Activated CD8-positive, alpha-beta memory T cell treated with anti-CD3 and anti-CD28 coated beads, Interleukin-2, amount 50 U/mL, for 1 hour (primary cell): ENCODE data around the gene ELP1.
A peak's percentile ranks its signal among the peaks of the same experiment; 100 is the strongest.
"Not testable (repeated sequence)": the region's sequence is repeated elsewhere in the genome, so short reads cannot be mapped to it uniquely, and the experiment has no call there.

ENCODE experiments used
- DNase-seq: peaks from one replicate; pipeline ENCODE4 v3.0.0-alpha.2; 2020; ENCODE audit errors: extremely low read depth

ELP1 gene, protein sequence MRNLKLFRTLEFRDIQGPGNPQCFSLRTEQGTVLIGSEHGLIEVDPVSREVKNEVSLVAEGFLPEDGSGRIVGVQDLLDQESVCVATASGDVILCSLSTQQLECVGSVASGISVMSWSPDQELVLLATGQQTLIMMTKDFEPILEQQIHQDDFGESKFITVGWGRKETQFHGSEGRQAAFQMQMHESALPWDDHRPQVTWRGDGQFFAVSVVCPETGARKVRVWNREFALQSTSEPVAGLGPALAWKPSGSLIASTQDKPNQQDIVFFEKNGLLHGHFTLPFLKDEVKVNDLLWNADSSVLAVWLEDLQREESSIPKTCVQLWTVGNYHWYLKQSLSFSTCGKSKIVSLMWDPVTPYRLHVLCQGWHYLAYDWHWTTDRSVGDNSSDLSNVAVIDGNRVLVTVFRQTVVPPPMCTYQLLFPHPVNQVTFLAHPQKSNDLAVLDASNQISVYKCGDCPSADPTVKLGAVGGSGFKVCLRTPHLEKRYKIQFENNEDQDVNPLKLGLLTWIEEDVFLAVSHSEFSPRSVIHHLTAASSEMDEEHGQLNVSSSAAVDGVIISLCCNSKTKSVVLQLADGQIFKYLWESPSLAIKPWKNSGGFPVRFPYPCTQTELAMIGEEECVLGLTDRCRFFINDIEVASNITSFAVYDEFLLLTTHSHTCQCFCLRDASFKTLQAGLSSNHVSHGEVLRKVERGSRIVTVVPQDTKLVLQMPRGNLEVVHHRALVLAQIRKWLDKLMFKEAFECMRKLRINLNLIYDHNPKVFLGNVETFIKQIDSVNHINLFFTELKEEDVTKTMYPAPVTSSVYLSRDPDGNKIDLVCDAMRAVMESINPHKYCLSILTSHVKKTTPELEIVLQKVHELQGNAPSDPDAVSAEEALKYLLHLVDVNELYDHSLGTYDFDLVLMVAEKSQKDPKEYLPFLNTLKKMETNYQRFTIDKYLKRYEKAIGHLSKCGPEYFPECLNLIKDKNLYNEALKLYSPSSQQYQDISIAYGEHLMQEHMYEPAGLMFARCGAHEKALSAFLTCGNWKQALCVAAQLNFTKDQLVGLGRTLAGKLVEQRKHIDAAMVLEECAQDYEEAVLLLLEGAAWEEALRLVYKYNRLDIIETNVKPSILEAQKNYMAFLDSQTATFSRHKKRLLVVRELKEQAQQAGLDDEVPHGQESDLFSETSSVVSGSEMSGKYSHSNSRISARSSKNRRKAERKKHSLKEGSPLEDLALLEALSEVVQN (N-terminal part only)

GRCh38 chr9:108933718-108934322, at the start of gene ELP1:
TSS of gene ELP1 (minus strand) at chr9:108934124. CDS start at chr9:108931146, 2,978 bp downstream.
- peak; percentile 88 for DNase-seq

DNA sequence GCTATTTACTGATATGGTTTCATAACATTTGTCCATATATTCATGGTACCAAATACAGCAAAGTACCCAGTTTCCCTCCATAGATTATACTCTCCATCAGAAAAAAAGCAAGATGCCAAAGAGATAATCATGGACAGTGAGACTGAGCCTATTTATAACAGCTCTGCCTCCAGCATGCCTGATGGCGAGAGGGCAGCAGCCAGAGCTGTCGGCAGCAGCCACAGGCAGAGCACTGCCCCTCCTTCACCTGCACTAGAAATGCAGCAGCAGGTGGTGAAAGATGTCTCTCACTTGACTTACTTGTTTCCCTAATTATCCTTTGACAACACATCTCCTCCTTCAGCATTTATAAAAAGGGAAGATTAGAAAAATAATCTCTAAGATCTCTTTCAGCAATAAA, 47.0 kb upstream of the ELP1 start:
- no peak for DNase-seq

GRCh38 chr9:108978205-108978604, 44.3 kb upstream of the ELP1 start:
- no peak for DNase-seq

- DNase-seq, result no peak
Measured at GRCh38 chr9:108973895-108974294, 40.0 kb upstream of the ELP1 start.

GRCh38 chr9:108972626-108973209, 38.8 kb upstream of the ELP1 start:
- DNase-seq, result no peak

DNA sequence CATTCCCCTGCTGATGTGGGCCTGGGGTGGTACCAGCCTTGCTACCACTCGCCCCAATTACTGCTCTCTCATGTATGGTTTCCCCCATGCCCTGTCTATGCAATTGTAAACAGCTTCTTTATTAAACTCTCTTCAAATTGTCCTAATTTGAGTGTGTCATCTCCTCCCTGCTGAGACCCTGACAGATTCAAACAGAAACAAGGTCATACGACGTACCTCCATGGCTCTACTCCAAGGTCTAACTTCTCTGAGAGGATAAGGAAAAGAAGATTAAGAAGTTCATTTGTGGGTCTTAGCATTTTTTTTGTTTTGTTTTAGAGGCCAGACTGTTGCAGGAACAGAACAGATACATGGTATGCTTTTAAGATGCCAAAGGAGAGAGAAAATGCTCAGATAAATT, 38.3 kb upstream of the ELP1 start:
- DNase-seq, result no peak

GRCh38 chr9:108971392-108971791, 37.5 kb upstream of the ELP1 start:
- DNase-seq, result not testable (repeated sequence)

DNA sequence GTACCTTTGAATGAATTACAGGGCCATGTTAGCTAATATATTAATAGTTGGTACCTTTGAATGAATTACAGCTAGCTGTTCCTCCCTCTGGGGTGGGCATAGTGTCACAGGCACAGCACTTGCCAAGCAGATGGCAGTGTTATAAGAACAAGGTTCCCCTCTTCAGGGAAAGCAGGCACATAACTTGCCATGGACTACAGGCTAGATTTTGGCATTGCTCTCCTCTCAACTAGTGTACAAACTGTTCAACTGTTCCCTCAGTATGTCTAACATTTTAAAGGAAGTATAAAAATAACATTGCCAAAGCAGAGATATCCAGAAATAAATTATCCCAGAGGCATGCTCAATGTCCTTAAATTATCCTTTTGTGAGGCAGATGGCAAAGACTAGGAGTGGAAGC, 34.0 kb upstream of the ELP1 start:
- no peak for DNase-seq

DNA sequence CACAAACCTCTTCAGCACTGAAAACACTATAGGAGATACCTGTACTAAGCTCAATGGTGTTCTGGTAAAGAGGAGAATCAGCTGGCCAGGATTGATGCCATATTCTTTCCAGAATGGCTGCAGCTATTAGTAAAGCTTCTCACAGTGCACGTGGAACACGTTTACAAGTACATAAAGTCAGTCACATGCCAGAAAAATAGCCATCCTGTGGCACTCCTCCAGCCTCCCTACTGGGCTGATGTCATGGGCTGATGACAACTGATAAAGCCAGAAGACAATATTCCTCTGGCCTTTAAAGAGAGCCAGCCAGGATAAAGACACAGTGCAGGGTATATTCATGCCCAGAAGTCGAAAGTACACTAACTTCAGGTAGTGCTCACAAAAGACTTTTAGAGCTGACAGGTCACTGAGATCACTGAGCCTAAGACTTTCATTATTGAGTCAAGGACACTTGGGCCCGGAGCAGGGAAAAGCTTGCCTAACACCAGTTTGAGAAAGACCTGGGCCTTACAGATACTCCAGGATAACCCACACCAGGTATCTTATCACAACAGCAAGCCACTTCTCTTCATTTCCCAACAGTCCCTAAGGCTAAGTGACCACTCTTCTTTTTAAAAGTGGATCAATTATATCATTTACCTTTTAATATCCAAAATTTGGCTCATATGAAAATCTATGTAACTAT, 29.7 kb upstream of the ELP1 start:
- no peak for DNase-seq

GRCh38 chr9:108961151-108961550, 27.2 kb upstream of the ELP1 start:
- no peak for DNase-seq

GRCh38 chr9:108960331-108960730, 26.4 kb upstream of the ELP1 start:
- no peak for DNase-seq

DNA sequence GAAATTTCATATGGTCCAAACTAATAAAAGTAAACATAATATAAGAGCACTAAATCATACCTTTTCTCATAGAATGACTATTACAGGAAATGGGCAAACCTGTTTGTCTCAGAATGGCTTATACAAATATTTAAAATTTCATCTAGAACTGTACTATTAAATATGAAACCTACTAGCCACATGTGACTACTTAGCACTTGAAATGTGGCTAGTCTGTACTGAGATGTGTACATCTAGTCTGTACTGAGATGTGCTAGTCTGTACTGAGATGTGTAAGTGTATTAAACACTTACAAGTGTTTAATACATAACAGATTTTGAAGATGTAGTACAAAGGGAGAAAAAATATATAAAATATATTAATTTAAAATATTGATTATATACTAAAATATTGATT, 22.7 kb upstream of the ELP1 start:
- no peak for DNase-seq

DNA sequence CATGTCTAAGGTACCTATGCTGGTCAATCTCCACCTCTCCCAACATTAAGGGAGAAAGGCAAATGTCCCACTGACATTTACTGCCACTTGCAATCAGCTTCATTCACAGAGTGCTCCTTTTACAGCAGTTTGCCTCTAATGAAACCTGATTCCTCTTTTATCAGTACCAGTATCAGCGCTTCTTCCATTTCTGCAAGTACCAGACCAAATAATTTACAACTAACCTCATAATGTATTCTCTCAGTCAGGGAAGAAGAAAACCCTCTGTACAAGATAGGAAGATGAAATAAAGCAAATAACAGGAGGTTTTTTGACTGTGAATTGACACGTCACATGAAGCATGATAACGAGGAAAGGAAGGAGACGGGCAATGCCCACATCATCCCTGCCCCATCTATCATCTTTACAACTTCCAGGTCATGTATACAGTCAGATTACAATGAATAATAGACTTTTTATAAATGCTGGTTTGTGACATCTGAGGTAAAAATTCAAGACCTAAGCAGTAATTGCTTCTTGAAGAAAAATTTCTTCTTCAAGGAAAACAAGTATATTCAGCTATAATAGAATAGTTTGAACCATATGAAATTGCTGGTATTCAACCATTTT, 22.2 kb upstream of the ELP1 start:
- no peak for DNase-seq

GRCh38 chr9:108953983-108954574, 20.2 kb upstream of the ELP1 start:
- no peak for DNase-seq

DNA sequence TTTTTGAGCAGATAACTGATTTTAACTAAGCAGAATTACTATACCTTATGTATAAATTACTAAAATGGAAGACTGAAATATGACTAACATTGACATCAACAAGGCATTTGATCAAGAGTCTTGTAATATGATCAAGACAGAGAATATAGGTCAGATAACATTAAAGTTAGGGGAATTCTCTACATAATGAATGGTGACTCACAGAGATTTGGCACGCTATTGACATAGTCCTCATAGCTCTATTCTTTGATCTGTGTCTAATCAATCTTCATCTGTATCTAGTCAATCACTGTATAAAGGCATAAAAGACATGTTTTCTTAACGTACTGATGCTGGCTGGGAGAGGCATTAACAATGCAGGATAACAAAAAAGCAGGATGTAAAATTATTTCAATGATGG, 17.7 kb upstream of the ELP1 start:
- DNase-seq, result no peak

DNA sequence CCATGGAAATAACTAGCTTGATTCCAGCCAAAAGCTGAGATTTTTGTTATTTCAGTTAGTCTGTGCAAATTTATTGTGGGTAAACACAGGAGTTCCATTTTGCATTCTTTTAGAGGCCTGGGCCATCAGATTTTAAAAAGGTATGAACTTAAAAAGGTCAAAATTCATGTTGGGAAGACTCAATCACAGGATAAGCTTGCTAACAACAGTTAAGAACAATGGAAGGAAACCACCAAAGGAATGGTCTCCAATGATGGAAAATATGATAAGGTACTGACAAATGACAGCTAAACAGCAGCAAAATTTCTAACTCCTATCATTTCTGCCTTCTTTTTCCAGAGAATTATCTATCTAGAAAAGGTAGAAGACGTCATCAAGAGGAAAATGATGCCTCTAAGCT, 16.2 kb upstream of the ELP1 start:
- no peak for DNase-seq

- no peak for DNase-seq
Measured at GRCh38 chr9:108939975-108940374, 6.1 kb upstream of the ELP1 start.

- DNase-seq, result no peak
Measured at GRCh38 chr9:108937561-108938305, 3.8 kb upstream of the ELP1 start.

- peak; percentile 39 for DNase-seq
Measured at GRCh38 chr9:108934323-108934893, 484 bp upstream of the ELP1 start, which contains the start of gene ABITRAM. TSS of gene ABITRAM (plus strand) at chr9:108934400. CDS start at chr9:108934487, 87 bp downstream.
